RWPE1 (cell line): Measurements from ENCODE around the gene UAP1L1.

Experiments
- CTCF ChIA-PET: fragments of 350-600 bp; sonication (Branson Sonifier 250); formaldehyde crosslinking; extraction: SDS; loops from one replicate; lab custom pipeline; 2021; lab: Yijun Ruan, JAX
- POLR2A ChIA-PET: fragments of 400-600 bp; formaldehyde crosslinking; extraction: SDS; loops from one replicate; lab custom pipeline; 2020; ENCODE audit warnings: antibody characterized with exemption; ENCODE audit not compliant: low non-redundant PET; lab: Yijun Ruan, JAX
- DNase-seq: peaks from one replicate; pipeline ENCODE4 v3.0.0; 2012; ENCODE audit warnings: low spot score
- H3K27ac ChIP-seq: fragments of 450-650 bp; 2 replicates; pipeline ENCODE4 v1.5.1; 2017
- TF ChIP-seq, protein P1 (sequence below): fragments of 450-650 bp; conservative IDR thresholded peaks from 2 replicates; pipeline ENCODE4 v1.5.1; 2017; ENCODE audit warnings: low read depth, mild to moderate bottlenecking

The UAP1L1 gene

DNA sequence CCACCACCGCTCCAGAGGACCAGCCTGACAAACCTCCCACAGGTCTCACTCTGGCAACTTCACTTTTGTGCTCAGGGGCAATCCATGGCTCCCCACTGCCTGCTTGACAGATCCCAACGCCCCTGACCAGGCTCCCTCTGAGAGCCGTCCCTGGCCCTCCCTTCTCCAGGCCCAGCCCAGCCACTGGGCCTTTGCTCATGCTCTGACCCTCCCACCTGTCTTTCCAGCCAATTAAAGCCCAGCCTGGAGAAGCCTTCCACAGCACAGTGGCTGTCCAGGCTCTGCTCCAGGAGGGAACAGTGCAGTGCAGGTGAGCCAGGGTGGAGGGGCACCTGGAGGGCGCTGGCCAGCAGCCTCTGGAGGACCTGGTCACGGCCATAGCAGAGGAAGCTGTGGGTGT, 26.7 kb upstream of the UAP1L1 start:
- POLR2A ChIA-PET = no interaction called here
- TF ChIP-seq, protein P1, sequence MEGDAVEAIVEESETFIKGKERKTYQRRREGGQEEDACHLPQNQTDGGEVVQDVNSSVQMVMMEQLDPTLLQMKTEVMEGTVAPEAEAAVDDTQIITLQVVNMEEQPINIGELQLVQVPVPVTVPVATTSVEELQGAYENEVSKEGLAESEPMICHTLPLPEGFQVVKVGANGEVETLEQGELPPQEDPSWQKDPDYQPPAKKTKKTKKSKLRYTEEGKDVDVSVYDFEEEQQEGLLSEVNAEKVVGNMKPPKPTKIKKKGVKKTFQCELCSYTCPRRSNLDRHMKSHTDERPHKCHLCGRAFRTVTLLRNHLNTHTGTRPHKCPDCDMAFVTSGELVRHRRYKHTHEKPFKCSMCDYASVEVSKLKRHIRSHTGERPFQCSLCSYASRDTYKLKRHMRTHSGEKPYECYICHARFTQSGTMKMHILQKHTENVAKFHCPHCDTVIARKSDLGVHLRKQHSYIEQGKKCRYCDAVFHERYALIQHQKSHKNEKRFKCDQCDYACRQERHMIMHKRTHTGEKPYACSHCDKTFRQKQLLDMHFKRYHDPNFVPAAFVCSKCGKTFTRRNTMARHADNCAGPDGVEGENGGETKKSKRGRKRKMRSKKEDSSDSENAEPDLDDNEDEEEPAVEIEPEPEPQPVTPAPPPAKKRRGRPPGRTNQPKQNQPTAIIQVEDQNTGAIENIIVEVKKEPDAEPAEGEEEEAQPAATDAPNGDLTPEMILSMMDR = no peak
- CTCF ChIA-PET = interaction anchor here (0.6 to 0.9 kb wide), 4 partner anchors 9 to 45 kb away, joined by 3 to 4 read pairs (median 3); no protein-coding TSS in a partner anchor
- no peak for DNase-seq
- no peak overlapping the region; the same call in 1 of the 2 replicates for H3K27ac ChIP-seq

DNA sequence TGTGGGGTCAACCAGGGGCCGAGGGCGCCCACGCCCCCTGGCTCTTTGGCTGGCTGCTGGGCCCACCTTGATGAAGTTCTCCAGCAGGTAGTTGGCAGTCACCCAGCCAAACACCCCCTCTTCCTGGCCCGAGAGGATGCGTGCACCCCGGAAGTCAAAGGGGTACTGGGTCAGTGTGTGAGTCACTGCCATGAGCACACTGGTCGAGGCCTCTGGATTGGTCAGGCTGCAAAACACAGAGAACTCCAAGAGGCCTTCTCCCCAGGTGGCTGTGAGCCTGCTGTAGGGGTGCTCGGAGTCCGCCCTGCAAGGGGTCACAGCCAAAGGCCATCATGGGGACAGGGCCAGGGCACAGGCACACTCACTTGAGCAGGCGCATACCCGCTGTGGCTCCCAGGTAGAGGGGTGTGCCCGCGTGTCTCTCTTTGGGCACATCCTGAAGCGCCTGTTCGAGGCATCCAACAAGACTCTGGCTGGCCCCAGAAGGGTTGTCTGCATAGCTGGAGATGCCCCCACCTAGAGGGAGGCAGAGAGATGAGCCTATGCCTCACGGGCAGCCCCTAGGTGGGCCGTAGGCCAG, 26.1 kb upstream of the UAP1L1 start:
- peak overlapping the region; percentile 7; the same call in 1 of the 2 replicates for H3K27ac ChIP-seq
- TF ChIP-seq, protein P1 = no peak
- ChIA-PET POLR2A (no interaction called here), CTCF (interaction anchor here (0.6 to 0.7 kb wide), 2 partner anchors 17 to 33 kb away, joined by 3 read pairs; no protein-coding TSS in a partner anchor)
- DNase-seq = no peak

GRCh38 chr9:137052293-137052692, 25.0 kb upstream of the UAP1L1 start:
- CTCF ChIA-PET = interaction anchor here (1.1 to 4.9 kb wide), 4 partner anchors 12 to 23 kb away, joined by 3 to 54 read pairs (median 4); no protein-coding TSS in a partner anchor
- POLR2A ChIA-PET = interaction anchor here (0.6 kb wide), 2 partner anchors 33 to 298 kb away, joined by 3 to 9 read pairs; no protein-coding TSS in a partner anchor
- no peak for DNase-seq
- TF ChIP-seq, protein P1 = no peak
- peak overlapping the region; percentile 7; the same call in 1 of the 2 replicates for H3K27ac ChIP-seq

DNA sequence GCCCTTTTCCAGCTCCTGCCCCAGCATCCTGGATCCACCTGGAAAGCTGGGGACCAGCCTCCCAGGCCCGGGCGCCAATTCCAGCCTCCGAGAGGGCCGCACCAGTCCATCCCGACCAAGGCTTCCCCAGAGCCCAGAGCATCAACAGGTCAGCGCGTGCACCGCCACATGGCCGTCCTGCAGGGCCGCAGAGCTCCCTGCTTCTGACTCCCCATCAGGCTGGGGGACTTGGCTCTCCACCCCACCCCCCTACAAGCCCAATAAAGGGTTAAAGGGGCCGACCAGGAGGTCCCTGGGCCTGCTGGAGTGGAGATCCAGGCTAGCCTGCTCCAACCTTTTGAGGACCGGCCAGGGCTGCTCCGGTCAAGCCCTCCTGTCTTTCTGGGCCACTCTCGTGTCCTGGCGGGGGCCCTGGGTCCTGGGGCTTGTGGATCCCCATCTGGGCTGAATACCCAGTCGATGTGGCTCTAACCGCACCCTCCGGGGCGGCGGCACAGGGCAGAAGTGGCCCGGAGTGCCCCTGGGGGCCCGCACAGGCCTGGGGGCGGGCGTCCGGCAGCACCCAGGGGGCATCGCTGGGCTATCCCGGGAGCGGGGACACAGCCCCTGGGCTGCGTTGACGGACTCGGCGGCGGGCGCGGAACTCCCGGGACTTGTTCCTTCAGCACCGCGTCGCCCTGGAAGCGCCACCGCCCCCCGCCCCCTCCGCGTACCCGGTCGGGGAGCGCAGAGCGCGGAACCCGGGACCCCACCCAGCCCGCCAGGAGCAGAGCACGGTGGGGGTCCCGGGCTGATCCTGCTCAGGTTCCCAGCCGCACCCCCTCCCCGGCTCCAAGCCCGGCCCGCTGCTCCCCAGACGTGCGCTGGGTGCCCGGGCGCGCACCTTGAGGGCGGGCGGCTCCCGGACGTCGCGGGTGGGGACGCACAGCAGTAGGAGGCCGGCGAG, 24.0 kb upstream of the UAP1L1 start:
- POLR2A ChIA-PET = interaction anchor here (0.7 kb wide), 1 partner anchor 11 kb away, joined by 3 read pairs; no protein-coding TSS in a partner anchor
- CTCF ChIA-PET = interaction anchor here (0.6 to 4.9 kb wide), 5 partner anchors 11 to 187 kb away, joined by 3 to 54 read pairs (median 4); no protein-coding TSS in a partner anchor
- peak overlapping the region; percentile 89 for H3K27ac ChIP-seq
- TF ChIP-seq, protein P1 = no peak
- peak; percentile 55 for DNase-seq

DNA sequence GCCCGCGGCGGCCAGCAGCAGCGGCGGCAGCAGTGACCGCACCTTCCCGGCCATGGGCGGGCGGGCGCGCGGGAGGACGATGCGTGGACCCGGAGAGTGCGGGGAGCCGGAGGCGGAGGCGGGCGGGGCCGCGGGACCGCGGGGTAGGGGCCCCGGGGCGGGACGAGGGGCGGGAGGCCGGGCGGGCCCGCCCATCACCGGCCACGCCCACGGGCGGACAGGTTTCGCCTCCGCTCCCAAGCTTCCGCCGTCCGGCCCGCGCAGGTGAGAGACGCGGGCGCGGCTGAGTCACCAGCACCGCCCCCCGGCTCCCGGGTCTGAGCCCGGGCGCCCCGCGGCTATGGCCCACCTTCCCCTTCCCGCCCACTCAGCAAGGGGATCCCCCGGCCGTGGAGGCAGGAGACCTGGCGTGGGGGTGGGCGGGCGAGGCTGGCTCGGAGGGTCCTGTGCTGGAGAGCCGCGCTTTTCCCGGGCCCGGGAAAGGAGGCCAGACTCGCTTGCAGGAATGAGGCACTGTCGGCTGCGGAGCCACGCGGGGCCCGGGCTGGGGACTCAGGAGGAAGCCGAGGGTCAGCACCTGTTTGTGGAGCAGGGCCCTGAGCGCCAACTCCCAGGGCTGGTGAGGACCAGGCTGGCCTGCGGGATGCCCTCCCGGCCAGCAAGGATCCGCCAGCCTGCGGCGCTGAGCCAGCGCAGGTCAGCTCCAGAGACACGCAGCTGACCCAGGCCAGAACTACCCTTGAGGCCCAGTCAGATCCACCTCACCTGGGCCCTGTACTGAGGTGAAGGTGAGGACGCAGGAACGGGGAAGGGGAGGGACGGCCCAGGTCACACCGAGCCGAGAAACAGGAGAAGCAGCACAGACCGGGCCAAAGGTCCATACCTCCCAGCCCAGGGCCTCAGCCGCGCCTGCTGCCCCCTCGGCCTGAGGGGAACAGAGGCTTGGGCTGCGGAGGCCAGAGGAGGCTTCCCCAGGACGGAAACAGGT, 23.1 kb upstream of the UAP1L1 start, which contains the start of gene ENTPD2:
Gene ENTPD2 (minus strand): TSS at position 118 of the 988 bp plus-strand sequence. CDS start 64 bp downstream, at position 54.
- CTCF ChIA-PET = interaction anchor here (0.6 to 4.9 kb wide), 4 partner anchors 10 to 186 kb away, joined by 3 to 54 read pairs (median 6); no protein-coding TSS in a partner anchor
- POLR2A ChIA-PET = interaction anchor here (0.7 kb wide), 1 partner anchor 10 kb away, joined by 3 read pairs; no protein-coding TSS in a partner anchor
- DNase-seq = peak; percentile 94

More for the DNA sequence above, 23.1 kb upstream of the UAP1L1 start, which contains the start of gene ENTPD2:
- peak within 1 kb of the TSS; percentile 89 for H3K27ac ChIP-seq
- TF ChIP-seq, protein P1 = no peak
